Renal pelvis (tissue), 4 donors: Measurements from ENCODE around the gene ZNF678. TPM values are rescaled to one million over a fixed set of nuclear protein-coding genes. Genes with fewer than 3 reads are reported as not detected.
"Not testable (repeated sequence)": the region's sequence is repeated elsewhere in the genome, so short reads cannot be mapped to it uniquely, and the experiment has no call there.

Experiments
- DNase-seq: peaks from one replicate; pipeline ENCODE4 v3.0.0-alpha.2; 2013
- polyA plus RNA-seq, 3 donors: library from polyadenylated mRNA; unstranded; fragments of 120-200 nt; gene quantifications; one replicate each; pipeline ENCODE4 v1.2.1, GENCODE V29; 2013; ENCODE audit not compliant: insufficient read length in 3 of 3

Gene ZNF678
- polyA plus RNA-seq, 3 donors, result 12.6 to 14.5 (median 13.2) TPM

- DNase-seq, result no peak
These were observed 24.6 kb downstream of the ZNF678 start for GRCh38 chr1:227587968-227588367.

GRCh38 chr1:227588769-227589168, 25.4 kb downstream of the ZNF678 start:
- DNase-seq, result not testable (repeated sequence)

- not testable (repeated sequence) for DNase-seq
These were observed 26.4 kb downstream of the ZNF678 start for GRCh38 chr1:227589777-227590176.

- not testable (repeated sequence) for DNase-seq
These were observed 32.9 kb downstream of the ZNF678 start for GRCh38 chr1:227596222-227596621.

GRCh38 chr1:227603327-227603726, 40.0 kb downstream of the ZNF678 start:
- no peak for DNase-seq

- no peak for DNase-seq
These were observed 41.1 kb downstream of the ZNF678 start for GRCh38 chr1:227604446-227604845.

- DNase-seq, result not testable (repeated sequence)
These were observed 42.9 kb downstream of the ZNF678 start for GRCh38 chr1:227606271-227606670.

- DNase-seq, result no peak
These were observed 44.1 kb downstream of the ZNF678 start for GRCh38 chr1:227607336-227607898.

- DNase-seq, result no peak
These were observed 49.3 kb downstream of the ZNF678 start for GRCh38 chr1:227612658-227613057.

GRCh38 chr1:227613526-227613925, 50.2 kb downstream of the ZNF678 start:
- no peak for DNase-seq

- no peak for DNase-seq
These were observed 57.9 kb downstream of the ZNF678 start for GRCh38 chr1:227621211-227621610.

GRCh38 chr1:227622739-227623475, 59.6 kb downstream of the ZNF678 start:
- no peak for DNase-seq

GRCh38 chr1:227632325-227632724, 69.0 kb downstream of the ZNF678 start:
- DNase-seq, result no peak

- no peak for DNase-seq
These were observed 72.2 kb downstream of the ZNF678 start for GRCh38 chr1:227635596-227635995.

GRCh38 chr1:227654431-227654830, 91.1 kb downstream of the ZNF678 start:
- DNase-seq, result no peak

- no peak for DNase-seq
These were observed 91.7 kb downstream of the ZNF678 start for GRCh38 chr1:227654858-227655752.

- no peak for DNase-seq
These were observed 98.1 kb downstream of the ZNF678 start for GRCh38 chr1:227661495-227661894.

GRCh38 chr1:227662933-227663332, 99.6 kb downstream of the ZNF678 start:
- no peak for DNase-seq

GRCh38 chr1:227666286-227666685, 102.9 kb downstream of the ZNF678 start:
- DNase-seq, result no peak

- DNase-seq, result no peak
These were observed 110.1 kb downstream of the ZNF678 start for GRCh38 chr1:227673441-227673840.

GRCh38 chr1:227685807-227686206, 122.5 kb downstream of the ZNF678 start:
- DNase-seq, result no peak

GRCh38 chr1:227697321-227697864, 134.0 kb downstream of the ZNF678 start:
- DNase-seq, result no peak
